Endothelial cell of umbilical vein (primary cell): Measurements from ENCODE around the gene DDX17. TPM values are rescaled to one million over a fixed set of nuclear protein-coding genes. Genes with fewer than 3 reads are reported as not detected.

Source experiments
- BruUV-seq: library from RNA; stranded (reverse); fragments of 400-500 nt; replicated peaks from 2 replicates; lab custom pipeline; 2021; lab: Mats Ljungman, UMichigan
- CTCF ChIA-PET: fragments of 300-600, 350-600 bp; sonication (Branson Sonifier 250); formaldehyde crosslinking; loops from one replicate; lab custom pipeline; 2021; ENCODE audit warnings: antibody characterized with exemption, inconsistent platforms; lab: Charles Lee
- POLR2A ChIA-PET: fragments of 300-600, 350-600 bp; sonication (Branson Sonifier 250); formaldehyde crosslinking; loops from one replicate; lab custom pipeline; 2021; ENCODE audit warnings: antibody characterized with exemption, inconsistent platforms; lab: Charles Lee
- DNase-seq: peaks from one replicate; pipeline ENCODE4 v3.0.0-alpha.2; 2011; ENCODE audit warnings: low read depth, low spot score
- FAIRE-seq: peaks from 2 replicates; lab custom pipeline; 2011; peaks lifted over from hg19 to GRCh38; lab: Jason Lieb, UNC
- H2AFZ ChIP-seq: 2 replicates; pipeline ENCODE4 v1.6.0; 2012; ENCODE audit warnings: low read depth, low read length, control low read depth, inconsistent platforms
- H3K27ac ChIP-seq: 2 replicates; pipeline ENCODE4 v1.5.1; 2011; ENCODE audit warnings: low read depth, mild to moderate bottlenecking, control low read depth, low read length, moderate library complexity; ENCODE audit not compliant: insufficient read depth
- H3K27me3 ChIP-seq, 2 experiments: 2 replicates each; pipeline versions ENCODE4 v1.6.0 to v1.6.1; 2011; ENCODE audit warnings: low read length in 2 of 2, mixed read lengths in 1 of 2; ENCODE audit not compliant: control insufficient read depth in 2 of 2, insufficient read depth in 2 of 2
- H3K36me3 ChIP-seq, 2 experiments: 2 replicates in 1 of 2; 3 replicates in 1 of 2; pipeline ENCODE4 v1.5.1; 2011; ENCODE audit warnings: low read length in 2 of 2, mild to moderate bottlenecking in 1 of 2, moderate library complexity in 1 of 2; ENCODE audit not compliant: control insufficient read depth in 2 of 2, insufficient read depth in 2 of 2; ENCODE audit errors: extremely low read depth in 1 of 2
- H3K4me1 ChIP-seq: 3 replicates; pipeline ENCODE4 v1.5.1; 2011; ENCODE audit warnings: mild to moderate bottlenecking, low read length; ENCODE audit not compliant: control insufficient read depth, insufficient read depth; ENCODE audit errors: extremely low read depth
- H3K4me2 ChIP-seq: 2 replicates; pipeline ENCODE4 v1.6.1; 2011; ENCODE audit warnings: low read length, control low read depth, mixed read lengths; ENCODE audit not compliant: insufficient read depth
- H3K4me3 ChIP-seq, 3 experiments: fragments of 200-600 bp in 1 of 3; sonication (generic), shearing (Covaris generic) in 1 of 3; replicated peaks in 1 of 3; 2 replicates each; pipeline ENCODE4 v1.5.1; 2011 to 2016; ENCODE audit warnings: control low read depth in 3 of 3, low read length in 3 of 3, mild to moderate bottlenecking in 2 of 3, inconsistent platforms in 1 of 3, low read depth in 1 of 3, moderate library complexity in 1 of 3; ENCODE audit not compliant: insufficient read depth in 1 of 3
- H3K79me2 ChIP-seq: 2 replicates; pipeline ENCODE4 v1.6.0; 2012; ENCODE audit warnings: low read length, inconsistent platforms; ENCODE audit not compliant: control insufficient read depth, insufficient read depth
- H3K9ac ChIP-seq: replicated peaks from 2 replicates; pipeline ENCODE3; 2011; ENCODE audit warnings: low read length, control low read depth; ENCODE audit not compliant: insufficient read depth; ENCODE audit errors: extremely low read depth
- H3K9me1 ChIP-seq: replicated peaks from 3 replicates; pipeline ENCODE4 v1.6.0; 2011; ENCODE audit warnings: mild to moderate bottlenecking, low read length; ENCODE audit not compliant: control insufficient read depth, insufficient read depth; ENCODE audit errors: extremely low read depth
- H3K9me3 ChIP-seq: replicated peaks from 2 replicates; pipeline ENCODE4 v1.5.1; 2012; ENCODE audit warnings: low read length, inconsistent platforms; ENCODE audit not compliant: control insufficient read depth, insufficient read depth
- H4K20me1 ChIP-seq: replicated peaks from 2 replicates; pipeline ENCODE3; 2011; ENCODE audit warnings: mild to moderate bottlenecking, low read length; ENCODE audit not compliant: control insufficient read depth, insufficient read depth; ENCODE audit errors: extremely low read depth
- EZH2 ChIP-seq: IDR thresholded peaks from 2 replicates; pipeline ENCODE4 v1.6.1; 2012; ENCODE audit warnings: borderline replicate concordance, low read depth, mild to moderate bottlenecking, moderate library complexity, low read length, inconsistent platforms; ENCODE audit not compliant: severe bottlenecking
- FOS ChIP-seq: IDR thresholded peaks from 2 replicates; pipeline ENCODE4 v1.6.1; 2011; ENCODE audit warnings: mild to moderate bottlenecking, low read length, moderate library complexity, borderline replicate concordance; ENCODE audit not compliant: insufficient read depth
- GATA2 ChIP-seq: IDR thresholded peaks from 2 replicates; pipeline ENCODE4 v1.7.0; 2011; ENCODE audit warnings: low read depth, mild to moderate bottlenecking, moderate library complexity, mixed read lengths, low read length; ENCODE audit not compliant: insufficient read length, insufficient read depth
- JUN ChIP-seq: IDR thresholded peaks from 2 replicates; pipeline ENCODE4 v1.6.1; 2011; ENCODE audit warnings: borderline replicate concordance, low read depth; ENCODE audit not compliant: insufficient read length, insufficient read depth
- MYC ChIP-seq: IDR thresholded peaks from one replicate; pipeline ENCODE4 v1.6.1; 2011; ENCODE audit warnings: mild to moderate bottlenecking, low read depth, low read length
- POLR2A ChIP-seq: IDR thresholded peaks from 2 replicates; pipeline ENCODE4 v1.6.1; 2012; ENCODE audit warnings: low read depth, mild to moderate bottlenecking, control low read depth, low read length
- POLR2AphosphoS5 ChIP-seq: IDR thresholded peaks from 2 replicates; pipeline ENCODE4 v1.6.1; 2012; ENCODE audit warnings: low read depth, mild to moderate bottlenecking, control low read depth, low read length, moderate library complexity; ENCODE audit not compliant: insufficient read depth
- dilution Hi-C: fragments of 300-500 bp; cut with MboI; formaldehyde crosslinking; loops from one replicate; pipeline ENCODE4 v1.15.0; 2019; ENCODE audit warnings: low sequenced_read_pairs; ENCODE audit not compliant: extremely low pct_ligation_motif_present
- intact Hi-C: fragments of 100-400 bp; cut with micrococcal nuclease; formaldehyde crosslinking; loops from one replicate; pipeline ENCODE4 v1.10.0; 2022
- polyA plus RNA-seq, 4 experiments: library from polyadenylated mRNA; depleted of rRNA in 3 of 4; stranded (reverse) in 3 of 4; unstranded in 1 of 4; fragments of >200 nt; gene quantifications; 2 replicates each; pipeline versions ENCODE4 v1.2.1 to v1.2.3, GENCODE V29; 2011 to 2012; ENCODE audit warnings: missing spikeins in 1 of 4
- total RNA-seq: library from RNA; stranded (reverse); gene quantifications from 2 replicates; pipeline ENCODE4 v1.2.3, GENCODE V29; 2021
- TF ChIP-seq, protein P1 (sequence below): IDR thresholded peaks from 2 replicates; pipeline ENCODE4 v1.6.1; 2011; ENCODE audit not compliant: insufficient read depth, insufficient read length
- TF ChIP-seq, protein P2 (sequence below), 2 donors: IDR thresholded peaks; 1 replicate in 1 of 2; 2 replicates in 1 of 2; pipeline ENCODE4 v1.5.1; 2011; ENCODE audit warnings: low read length in 2 of 2, mild to moderate bottlenecking in 2 of 2, moderate library complexity in 2 of 2, control low read depth in 1 of 2, inconsistent platforms in 1 of 2, low read depth in 1 of 2; ENCODE audit not compliant: insufficient read depth in 1 of 2; ENCODE audit errors: extremely low read depth in 1 of 2

DDX17 gene
- total and polyA plus RNA-seq, 2 donors (not counting 3 experiments of a cell fraction or from before 2014, with no cell fraction given), result 393 to 402 TPM

DNA sequence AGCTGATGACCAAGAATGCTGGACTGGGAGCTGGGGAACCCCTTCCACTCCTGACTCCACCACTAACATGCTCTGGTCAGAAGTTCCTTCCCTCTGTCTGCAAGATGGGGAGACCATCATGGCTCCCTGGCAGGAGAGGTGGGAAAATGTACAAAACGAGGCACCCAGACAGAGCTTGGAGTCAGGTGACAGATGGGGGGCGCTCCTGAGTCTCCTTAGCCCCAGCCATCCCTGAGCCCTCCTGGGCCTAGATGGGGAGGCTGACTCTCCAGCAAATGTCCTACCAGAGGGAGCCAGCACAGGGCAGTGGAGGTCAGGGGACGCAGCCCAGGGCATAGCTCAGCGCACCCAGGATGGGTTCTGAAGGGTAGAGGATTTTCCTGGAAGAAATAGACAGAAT is 71.1 kb downstream of the DDX17 start:
- no peaks in the 10 kb centered on the region for H4K20me1 ChIP-seq
- H3K9ac ChIP-seq, result no peak overlapping the region
- dilution Hi-C loops (no loop called here), intact Hi-C loops (no loop called here)
- H3K9me3 ChIP-seq, result no peaks in the 10 kb centered on the region
- no peaks in the 10 kb centered on the region for H3K9me1 ChIP-seq
- no peak overlapping the region for H3K4me2 ChIP-seq
- H2AFZ ChIP-seq, result no peak overlapping the region
- H3K36me3 ChIP-seq, result no peaks in the 10 kb centered on the region
- TF ChIP-seq GATA2 (no peak), FOS (no peak), MYC (no peak), POLR2A (no peak), EZH2 (no peak), POLR2AphosphoS5 (no peak), JUN (no peak)
- TF ChIP-seq, protein P1, sequence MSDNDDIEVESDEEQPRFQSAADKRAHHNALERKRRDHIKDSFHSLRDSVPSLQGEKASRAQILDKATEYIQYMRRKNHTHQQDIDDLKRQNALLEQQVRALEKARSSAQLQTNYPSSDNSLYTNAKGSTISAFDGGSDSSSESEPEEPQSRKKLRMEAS, result no peak
- TF ChIP-seq, protein P2, sequence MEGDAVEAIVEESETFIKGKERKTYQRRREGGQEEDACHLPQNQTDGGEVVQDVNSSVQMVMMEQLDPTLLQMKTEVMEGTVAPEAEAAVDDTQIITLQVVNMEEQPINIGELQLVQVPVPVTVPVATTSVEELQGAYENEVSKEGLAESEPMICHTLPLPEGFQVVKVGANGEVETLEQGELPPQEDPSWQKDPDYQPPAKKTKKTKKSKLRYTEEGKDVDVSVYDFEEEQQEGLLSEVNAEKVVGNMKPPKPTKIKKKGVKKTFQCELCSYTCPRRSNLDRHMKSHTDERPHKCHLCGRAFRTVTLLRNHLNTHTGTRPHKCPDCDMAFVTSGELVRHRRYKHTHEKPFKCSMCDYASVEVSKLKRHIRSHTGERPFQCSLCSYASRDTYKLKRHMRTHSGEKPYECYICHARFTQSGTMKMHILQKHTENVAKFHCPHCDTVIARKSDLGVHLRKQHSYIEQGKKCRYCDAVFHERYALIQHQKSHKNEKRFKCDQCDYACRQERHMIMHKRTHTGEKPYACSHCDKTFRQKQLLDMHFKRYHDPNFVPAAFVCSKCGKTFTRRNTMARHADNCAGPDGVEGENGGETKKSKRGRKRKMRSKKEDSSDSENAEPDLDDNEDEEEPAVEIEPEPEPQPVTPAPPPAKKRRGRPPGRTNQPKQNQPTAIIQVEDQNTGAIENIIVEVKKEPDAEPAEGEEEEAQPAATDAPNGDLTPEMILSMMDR (IDR thresholded peaks at IDR 0.05; ENCODE audit: extremely low read depth in 1 of 2, insufficient read depth in 1 of 2, low read depth in 1 of 2, low read length in 2 of 2), result no peak
- no peak for DNase-seq
- no peaks in the 10 kb centered on the region for H3K27me3 ChIP-seq
- POLR2A ChIA-PET, result interaction anchor here (0.7 kb wide), 1 partner anchor 11 kb away, joined by 5 read pairs; no protein-coding TSS in a partner anchor
- no peak overlapping the region for H3K4me3 ChIP-seq
- no peak overlapping the region for H3K27ac ChIP-seq
- FAIRE-seq, result no peak
- CTCF ChIA-PET, result interaction anchor here (1.0 to 2.8 kb wide), 4 partner anchors 18 to 383 kb away, joined by 3 to 8 read pairs (median 6); no protein-coding TSS in a partner anchor
- BruUV-seq, result no TSS peak
- no peaks in the 10 kb centered on the region for H3K79me2 ChIP-seq
- H3K4me1 ChIP-seq, result no peaks in the 10 kb centered on the region
